ENCODE measurements around the gene CIAO2A.
"Not testable (repeated sequence)": the region's sequence is repeated elsewhere in the genome, so short reads cannot be mapped to it uniquely, and the experiment has no call there.

The CIAO2A gene

DNA sequence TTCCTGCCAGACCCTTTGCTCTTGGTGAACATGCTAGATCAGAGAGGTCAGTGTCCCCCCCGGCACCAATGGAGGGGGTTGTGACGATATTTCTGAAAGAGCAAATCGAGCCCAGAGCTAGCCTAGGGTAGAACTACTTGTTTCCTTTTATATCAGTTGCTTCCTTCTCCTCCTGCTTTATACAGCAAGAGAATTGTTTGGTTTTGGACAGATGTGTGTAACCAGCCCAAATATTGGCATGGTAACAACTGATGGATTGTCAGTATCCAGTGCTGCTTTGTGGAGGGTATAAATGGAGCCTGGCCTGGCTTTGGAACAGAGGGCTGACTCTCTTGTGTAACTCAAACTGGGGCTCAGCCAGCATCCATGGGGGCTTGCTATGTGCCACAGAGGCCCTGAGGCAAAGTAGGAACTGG is 29.3 kb upstream of the CIAO2A start:
- no peak overlapping the region for H3K27ac ChIP-seq
- TF ChIP-seq CTCF (conservative IDR thresholded peaks at IDR 0.05): no peak
- no peak for TF ChIP-seq ZFX (IDR thresholded peaks at IDR 0.05)

- TF ChIP-seq CTCF (conservative IDR thresholded peaks at IDR 0.05) (no peak), ZFX (IDR thresholded peaks at IDR 0.05) (no peak)
- H3K27ac ChIP-seq: no peak overlapping the region
These were observed 28.8 kb upstream of the CIAO2A start for GRCh38 chr15:64122444-64122843.

- no peak overlapping the region for H3K27ac ChIP-seq
- TF ChIP-seq ZFX (IDR thresholded peaks at IDR 0.05) (no peak), CTCF (conservative IDR thresholded peaks at IDR 0.05) (no peak)
These were observed 28.0 kb upstream of the CIAO2A start for GRCh38 chr15:64121614-64122013.

DNA sequence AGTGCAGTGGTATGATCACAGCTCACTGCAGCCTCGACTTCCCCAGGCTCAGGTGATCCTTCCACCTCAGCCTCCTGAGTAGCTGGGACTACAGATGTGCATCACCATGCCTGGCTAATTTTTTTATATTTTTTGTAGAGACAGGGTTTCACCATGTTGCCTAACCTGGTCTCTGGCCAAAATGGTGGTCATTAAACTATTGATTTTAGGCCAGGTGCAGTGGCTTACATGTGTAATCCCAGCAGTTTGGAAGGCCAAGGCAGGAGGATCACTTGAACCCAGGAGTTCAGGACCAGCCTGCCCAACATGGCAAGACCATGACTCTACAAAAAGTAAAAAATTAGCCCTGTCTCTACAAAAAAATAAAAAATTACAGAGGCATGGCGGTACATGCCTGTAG is 26.7 kb upstream of the CIAO2A start:
- not testable (repeated sequence) for H3K27ac ChIP-seq

DNA sequence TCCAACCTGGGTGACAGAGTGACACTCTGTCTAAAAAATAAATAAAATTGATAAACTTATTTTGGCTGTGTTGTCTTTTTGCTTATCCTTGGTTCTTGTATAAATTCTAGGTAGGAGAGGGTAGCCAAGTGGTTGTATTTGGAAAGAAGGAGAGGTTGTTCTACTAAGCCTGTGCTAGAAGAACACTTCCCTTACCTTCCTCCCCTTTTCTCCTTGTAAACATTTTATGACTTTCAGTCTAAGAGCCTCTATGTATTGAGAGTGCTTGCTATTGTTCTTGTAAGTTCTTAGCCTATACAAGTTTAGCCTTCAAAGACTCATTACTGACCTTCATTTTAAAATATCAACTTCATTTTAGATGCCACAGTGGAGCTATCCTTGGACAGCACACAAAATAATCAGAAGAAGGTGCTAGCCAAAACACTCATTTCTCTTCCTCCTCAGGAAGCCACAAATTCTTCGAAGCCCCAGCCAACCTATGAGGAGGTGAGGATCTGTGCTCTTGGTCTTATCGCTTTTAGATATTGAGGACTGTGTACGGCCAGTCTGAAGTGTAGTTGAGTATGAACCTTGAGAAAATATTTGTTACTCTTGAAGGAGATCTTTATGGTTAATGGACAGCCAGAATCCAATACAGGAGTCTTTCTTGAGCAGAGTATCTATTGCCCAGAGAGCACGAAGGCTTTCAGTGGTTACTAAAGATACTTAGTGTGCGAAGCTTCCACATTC is 24.3 kb upstream of the CIAO2A start:
- no peak overlapping the region for H3K27ac ChIP-seq
- TF ChIP-seq CTCF (conservative IDR thresholded peaks at IDR 0.05): no peak
- TF ChIP-seq ZFX (IDR thresholded peaks at IDR 0.05): no peak

DNA sequence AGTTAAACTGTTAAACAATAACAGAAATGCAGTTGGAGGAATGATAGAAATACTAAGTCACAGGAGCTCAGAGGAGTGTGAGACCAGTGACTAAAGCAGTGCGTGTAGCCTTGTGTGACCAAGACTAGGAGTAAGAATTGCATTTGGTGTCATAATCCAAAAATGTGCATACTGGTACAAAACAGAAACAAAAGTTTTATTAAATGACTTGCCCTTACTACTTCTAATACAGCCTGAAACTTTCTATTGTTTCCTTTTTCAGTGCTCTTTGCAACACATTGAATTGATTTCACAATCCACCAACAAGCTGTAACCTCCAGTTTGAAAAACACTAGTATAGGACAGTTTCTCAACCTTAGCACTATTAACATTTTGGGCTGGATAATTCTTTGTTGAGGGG is 19.3 kb upstream of the CIAO2A start:
- no peak for TF ChIP-seq ZFX (IDR thresholded peaks at IDR 0.05)
- no peak for TF ChIP-seq CTCF (conservative IDR thresholded peaks at IDR 0.05)
- H3K27ac ChIP-seq: no peak overlapping the region

- TF ChIP-seq CTCF (conservative IDR thresholded peaks at IDR 0.05) (no peak), ZFX (IDR thresholded peaks at IDR 0.05) (no peak)
- no peak overlapping the region for H3K27ac ChIP-seq
These were observed 18.6 kb upstream of the CIAO2A start for GRCh38 chr15:64112073-64112772.

DNA sequence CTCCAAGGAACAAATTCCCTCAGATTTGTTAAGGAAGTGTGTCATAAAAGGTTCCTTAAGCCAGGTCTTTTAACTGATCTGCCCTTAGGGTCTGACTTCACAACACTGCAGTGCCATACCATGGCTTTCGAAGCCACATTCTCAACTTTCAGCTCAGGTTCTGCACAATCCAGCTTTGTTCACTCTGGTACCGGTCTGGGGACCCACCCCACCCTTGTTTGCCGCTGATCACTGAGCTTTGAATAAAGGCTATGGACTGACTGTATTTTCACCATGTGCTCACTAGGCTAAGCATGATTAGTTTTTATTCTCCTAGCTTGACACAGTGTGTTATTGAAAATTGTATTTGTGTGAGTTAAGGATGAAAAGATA is 18.0 kb upstream of the CIAO2A start:
- no peak overlapping the region for H3K27ac ChIP-seq
- TF ChIP-seq CTCF (conservative IDR thresholded peaks at IDR 0.05) (no peak), ZFX (IDR thresholded peaks at IDR 0.05) (no peak)

Measured in C4-2B (cell line).